HG03439 (cell line): ENCODE data around the gene ERBIN.
"Not testable (repeated sequence)": the region's sequence is repeated elsewhere in the genome, so short reads cannot be mapped to it uniquely, and the experiment has no call there.

ENCODE experiments used
- ATAC-seq: cut with Tn5 transposase; IDR thresholded peaks from one replicate; pipeline ENCODE4 v1.9.1; 2021; ENCODE audit warnings: mild to moderate bottlenecking, moderate library complexity; ENCODE audit not compliant: unreplicated experiment

ERBIN gene, protein sequence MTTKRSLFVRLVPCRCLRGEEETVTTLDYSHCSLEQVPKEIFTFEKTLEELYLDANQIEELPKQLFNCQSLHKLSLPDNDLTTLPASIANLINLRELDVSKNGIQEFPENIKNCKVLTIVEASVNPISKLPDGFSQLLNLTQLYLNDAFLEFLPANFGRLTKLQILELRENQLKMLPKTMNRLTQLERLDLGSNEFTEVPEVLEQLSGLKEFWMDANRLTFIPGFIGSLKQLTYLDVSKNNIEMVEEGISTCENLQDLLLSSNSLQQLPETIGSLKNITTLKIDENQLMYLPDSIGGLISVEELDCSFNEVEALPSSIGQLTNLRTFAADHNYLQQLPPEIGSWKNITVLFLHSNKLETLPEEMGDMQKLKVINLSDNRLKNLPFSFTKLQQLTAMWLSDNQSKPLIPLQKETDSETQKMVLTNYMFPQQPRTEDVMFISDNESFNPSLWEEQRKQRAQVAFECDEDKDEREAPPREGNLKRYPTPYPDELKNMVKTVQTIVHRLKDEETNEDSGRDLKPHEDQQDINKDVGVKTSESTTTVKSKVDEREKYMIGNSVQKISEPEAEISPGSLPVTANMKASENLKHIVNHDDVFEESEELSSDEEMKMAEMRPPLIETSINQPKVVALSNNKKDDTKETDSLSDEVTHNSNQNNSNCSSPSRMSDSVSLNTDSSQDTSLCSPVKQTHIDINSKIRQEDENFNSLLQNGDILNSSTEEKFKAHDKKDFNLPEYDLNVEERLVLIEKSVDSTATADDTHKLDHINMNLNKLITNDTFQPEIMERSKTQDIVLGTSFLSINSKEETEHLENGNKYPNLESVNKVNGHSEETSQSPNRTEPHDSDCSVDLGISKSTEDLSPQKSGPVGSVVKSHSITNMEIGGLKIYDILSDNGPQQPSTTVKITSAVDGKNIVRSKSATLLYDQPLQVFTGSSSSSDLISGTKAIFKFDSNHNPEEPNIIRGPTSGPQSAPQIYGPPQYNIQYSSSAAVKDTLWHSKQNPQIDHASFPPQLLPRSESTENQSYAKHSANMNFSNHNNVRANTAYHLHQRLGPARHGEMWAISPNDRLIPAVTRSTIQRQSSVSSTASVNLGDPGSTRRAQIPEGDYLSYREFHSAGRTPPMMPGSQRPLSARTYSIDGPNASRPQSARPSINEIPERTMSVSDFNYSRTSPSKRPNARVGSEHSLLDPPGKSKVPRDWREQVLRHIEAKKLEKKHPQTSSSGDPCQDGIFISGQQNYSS (N-terminal part only)

GRCh38 chr5:65926276-65926783 lies at the start of gene ERBIN:
ERBIN (plus strand) TSS chr5:65926575; CDS start chr5:65992719, 66,144 bp downstream.
- peak; percentile 34 for ATAC-seq

DNA sequence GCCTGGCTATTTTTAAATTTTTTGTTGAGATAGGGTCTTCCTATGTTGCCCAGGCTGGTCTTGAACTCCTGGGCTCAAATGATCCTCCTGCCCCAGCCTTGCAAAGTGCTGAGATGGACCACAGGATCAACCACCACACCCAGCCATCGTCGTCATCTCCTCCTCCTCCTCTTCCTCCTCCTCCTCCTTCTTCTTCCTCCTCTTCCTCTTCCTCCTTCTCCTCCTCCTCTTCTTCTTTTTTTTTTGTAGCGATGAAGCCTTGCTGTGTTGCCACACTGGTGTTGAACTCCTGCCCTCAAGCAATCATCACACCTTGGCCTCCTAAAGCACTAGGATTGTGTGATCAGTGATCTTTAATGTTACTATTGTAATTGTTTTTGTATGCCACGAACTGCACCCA lies 49.4 kb upstream of the ERBIN start:
- ATAC-seq: no peak

GRCh38 chr5:65879668-65880256 lies 46.6 kb upstream of the ERBIN start:
- ATAC-seq: not testable (repeated sequence)

DNA sequence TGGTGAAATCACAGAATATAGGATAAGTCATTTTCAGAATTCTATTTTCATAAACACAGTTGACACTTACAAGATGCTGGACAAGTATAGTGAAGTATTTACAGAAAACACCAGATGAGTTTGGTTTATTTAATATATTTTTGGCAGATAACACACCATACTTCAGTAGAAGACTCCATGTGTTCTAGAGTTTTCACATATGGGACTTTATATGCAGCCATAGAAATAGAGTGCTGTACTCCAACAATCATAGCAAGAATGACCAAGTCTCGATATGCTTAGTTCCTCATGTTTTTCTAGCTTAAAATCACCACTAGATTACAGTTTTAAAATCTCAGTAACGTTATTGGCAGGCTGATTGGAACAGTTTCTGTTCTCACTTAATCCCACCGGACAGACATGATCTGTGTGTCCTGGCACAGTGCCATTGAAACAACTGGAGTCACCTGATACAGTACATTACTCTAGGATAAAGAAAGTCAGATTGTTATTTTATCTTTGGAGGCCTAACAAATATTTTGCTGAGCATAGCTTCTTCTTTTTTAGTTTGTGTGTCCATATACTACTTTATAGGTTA lies 45.8 kb upstream of the ERBIN start:
- ATAC-seq: no peak

DNA sequence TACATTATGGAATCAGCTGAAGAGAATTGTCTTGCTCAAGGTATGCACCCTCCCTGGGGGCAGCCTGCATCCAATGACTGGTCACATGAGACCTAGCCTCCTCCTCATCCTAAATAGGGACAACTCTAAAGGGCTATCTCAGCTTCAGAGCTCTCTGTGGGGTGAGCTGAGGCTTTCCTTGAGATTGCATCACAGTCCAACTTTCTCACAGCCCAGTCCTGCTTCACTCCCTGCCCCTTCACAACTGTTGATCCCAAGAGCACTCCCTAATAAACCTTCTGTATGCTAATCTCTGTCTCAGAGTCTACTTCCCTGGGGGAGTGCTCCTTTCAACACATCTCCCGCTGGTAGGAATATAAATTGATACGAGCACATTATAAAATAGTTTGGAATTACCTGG lies 44.1 kb upstream of the ERBIN start:
- no peak for ATAC-seq

GRCh38 chr5:65883461-65883860 lies 42.9 kb upstream of the ERBIN start:
- no peak for ATAC-seq

- no peak for ATAC-seq
Measured at GRCh38 chr5:65886387-65886786, 40.0 kb upstream of the ERBIN start.

DNA sequence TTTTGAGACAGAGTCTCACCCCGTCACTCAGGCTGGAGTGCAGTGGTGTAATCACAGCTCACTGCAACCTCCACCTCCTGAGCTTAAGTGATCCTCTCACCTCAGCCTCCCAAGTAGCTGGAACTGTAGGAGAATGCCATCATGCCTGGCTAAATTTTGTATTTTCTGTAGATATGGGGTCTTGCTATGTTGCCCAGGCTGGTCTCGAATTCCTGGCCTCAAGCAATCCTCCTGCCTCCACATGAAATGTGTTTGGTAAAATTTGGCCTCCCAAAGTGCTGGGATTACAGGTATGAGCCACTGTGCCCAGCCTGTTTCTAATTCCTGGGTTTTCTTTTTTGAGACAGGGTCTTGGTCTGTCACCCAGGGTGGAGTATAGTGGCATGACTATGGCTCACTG lies 34.4 kb upstream of the ERBIN start:
- not testable (repeated sequence) for ATAC-seq

GRCh38 chr5:65892801-65893200 lies 33.6 kb upstream of the ERBIN start:
- ATAC-seq: no peak

GRCh38 chr5:65893749-65894430 lies 32.5 kb upstream of the ERBIN start:
- no peak for ATAC-seq

- ATAC-seq: no peak
Measured at GRCh38 chr5:65895891-65896290, 30.5 kb upstream of the ERBIN start.

DNA sequence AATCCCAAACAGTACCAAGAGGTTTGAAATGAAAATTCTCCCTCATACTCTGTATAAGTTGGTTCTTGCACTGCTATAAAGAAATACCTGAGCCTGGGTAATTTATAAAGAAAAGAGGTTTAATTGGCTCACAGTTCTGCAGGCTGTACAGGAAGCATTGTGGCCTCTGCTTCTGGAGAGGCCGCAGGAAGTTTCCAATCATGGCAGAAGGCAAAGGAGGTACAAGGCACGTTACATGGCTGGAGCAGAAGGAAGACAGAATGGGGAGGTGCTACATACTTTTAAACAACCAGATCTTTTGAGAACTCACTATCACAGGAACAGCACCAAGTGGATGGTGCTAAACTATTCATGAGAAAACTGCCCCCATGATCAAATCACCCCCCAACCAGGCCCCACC lies 25.6 kb upstream of the ERBIN start:
- no peak for ATAC-seq

GRCh38 chr5:65902104-65902503 lies 24.3 kb upstream of the ERBIN start:
- ATAC-seq: no peak

- ATAC-seq: no peak
Measured at GRCh38 chr5:65903581-65903980, 22.8 kb upstream of the ERBIN start.

- no peak for ATAC-seq
Measured at GRCh38 chr5:65906256-65906655, 20.1 kb upstream of the ERBIN start.

- no peak for ATAC-seq
Measured at GRCh38 chr5:65907135-65907534, 19.2 kb upstream of the ERBIN start.

DNA sequence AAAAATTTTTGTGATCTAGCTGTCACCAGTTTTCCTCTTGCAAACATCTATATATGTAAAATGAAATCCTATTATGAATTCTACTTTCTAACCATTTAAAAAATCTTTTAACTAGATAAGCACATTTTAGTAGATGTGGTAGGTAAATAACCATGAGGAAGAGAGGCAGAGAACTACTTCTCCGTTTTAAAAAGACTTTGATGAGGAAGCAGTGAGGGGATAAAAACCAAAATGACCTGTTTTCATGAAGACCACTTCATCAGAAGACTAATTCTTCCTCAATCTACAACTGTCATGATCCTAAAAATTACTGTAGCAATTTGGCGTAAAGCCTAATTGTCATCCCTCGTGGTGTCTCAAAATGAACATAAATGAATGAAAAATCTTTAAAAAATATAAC lies 15.7 kb upstream of the ERBIN start:
- ATAC-seq: no peak

DNA sequence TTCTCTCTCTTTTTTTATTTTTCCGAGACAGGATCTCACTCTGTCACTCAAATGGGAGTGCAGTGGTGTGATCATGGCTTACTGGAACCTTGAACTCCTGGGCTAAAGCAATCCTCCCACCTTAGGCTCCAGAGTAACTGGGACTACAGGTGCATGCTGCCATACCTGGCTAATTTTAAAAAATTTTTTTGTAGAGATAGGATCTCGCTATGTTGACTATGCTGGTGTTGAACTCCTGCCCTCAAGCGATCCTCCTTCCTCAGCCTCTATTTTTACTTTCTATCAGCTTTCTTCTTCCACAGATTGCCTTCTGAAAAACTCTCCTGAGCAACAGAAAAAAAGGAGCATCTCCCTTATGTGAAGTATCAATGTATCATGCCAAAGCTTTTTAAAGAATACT lies 14.1 kb upstream of the ERBIN start:
- no peak for ATAC-seq

- no peak for ATAC-seq
Measured at GRCh38 chr5:65913519-65913918, 12.9 kb upstream of the ERBIN start.
